C1 segment of cervical spinal cord (tissue), 14 donors: ENCODE results near the gene TMEM14C.

Experiments
- DNase-seq, 14 donors: peaks; one replicate each; lab custom pipeline; 2025; lab: John Stamatoyannopoulos, UW

Gene TMEM14C

DNA sequence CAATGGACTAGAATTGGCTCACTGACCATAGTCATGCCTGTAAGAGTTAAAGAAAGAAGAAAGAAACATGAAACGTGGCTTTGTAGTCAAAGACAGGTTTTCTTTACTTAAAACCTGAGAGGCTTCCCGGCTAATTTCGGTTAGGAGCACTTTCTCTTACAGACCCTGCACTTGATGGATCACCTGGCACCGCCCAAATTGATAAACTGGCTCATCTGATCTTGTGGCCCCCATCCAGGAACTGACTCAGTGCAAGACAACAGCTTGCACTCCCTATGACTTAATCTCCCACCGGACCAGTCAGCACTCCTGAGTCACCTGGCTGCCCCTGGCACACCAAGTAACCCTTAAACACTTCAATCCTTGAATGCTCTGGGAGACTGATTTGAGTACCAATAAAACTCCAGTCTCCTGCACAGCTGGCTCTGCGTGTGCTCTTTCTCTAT lies 37.0 kb downstream of the TMEM14C start:
- peak in 2 of 14 donors; percentile 6 to 12 for DNase-seq

DNA sequence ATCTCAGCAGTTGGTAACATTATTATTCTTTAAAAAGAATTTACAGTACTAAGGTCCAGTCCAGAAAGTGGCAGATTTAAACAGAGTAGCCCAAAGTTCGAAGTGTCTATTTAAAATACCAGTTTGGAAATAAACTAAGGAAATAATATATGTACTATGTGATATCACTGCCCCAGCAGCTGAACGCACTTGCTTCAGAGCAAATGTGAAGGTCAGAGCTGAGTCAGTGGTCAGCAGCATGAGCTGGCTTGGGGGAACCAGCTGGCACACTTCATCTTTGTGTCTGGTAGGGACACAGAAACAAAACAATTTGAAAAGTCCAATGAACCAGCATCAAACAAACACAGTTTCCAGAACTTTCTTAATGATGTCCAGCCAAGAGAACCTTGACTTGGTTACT lies 40.1 kb downstream of the TMEM14C start:
- DNase-seq, result peak in 1 of 14 donors; percentile 55

DNA sequence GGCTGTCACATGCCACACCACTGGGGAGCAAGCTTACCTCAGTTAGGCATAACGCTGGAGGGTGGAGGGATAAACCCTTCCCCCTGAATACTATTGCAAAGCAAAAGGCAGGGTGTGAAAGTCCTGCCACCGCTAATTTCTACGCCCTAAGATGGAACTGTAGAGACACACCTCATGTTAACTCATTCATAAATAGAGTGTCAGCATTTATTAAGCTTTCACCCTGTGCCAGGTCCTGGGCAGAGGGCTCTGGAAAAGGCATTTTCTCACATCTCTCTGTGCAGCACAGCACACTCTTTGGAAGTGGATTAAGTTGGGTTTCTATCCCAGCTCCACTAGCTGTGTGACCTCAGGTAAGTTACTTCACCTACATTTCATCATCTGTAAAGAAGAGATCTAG lies 46.5 kb downstream of the TMEM14C start:
- DNase-seq, result no peak

DNA sequence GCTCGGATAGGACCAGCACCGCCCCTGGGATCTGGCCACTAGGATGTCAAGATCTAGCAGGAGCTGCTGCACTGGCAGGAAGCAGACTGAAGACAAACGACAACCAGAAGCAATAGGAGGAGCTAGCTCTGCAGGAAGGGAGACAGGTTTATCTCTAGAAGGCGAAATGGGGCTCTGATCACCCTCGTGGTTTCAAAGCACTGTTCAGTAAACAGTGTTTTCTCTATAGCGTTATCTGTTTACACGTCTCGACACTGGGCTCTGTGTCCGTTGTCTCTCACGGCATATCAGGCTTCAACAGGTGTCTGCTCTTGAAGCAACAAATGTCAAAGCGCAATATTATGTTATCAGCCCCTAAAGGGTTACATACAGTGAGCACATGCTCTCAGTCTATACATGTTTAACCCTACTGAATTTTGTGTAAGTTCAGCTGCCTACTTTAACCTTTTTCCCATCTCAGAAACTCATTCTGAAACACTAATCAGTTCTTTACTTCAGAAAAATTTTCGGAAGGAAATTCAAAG lies 48.6 kb downstream of the TMEM14C start:
- DNase-seq, result no peak

DNA sequence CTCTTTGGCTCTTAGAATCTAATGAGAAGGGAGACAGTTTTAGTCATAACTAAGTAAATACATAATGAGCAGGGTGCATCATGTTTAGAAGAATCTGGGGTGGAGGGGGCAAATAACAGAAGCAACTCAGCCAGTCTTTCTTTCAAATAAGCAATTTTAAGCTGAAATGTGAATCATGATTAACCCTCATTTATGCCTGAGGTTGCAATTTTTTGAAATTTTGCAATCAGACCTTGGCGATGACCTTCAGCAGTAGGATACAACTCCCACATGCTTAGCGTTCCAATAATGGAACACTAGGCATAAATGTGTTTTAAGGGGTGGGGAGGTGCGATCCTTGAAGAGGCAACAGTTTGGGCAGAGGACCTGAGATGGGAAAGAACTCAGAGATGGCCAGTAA lies 55.4 kb downstream of the TMEM14C start:
- no peak for DNase-seq

DNA sequence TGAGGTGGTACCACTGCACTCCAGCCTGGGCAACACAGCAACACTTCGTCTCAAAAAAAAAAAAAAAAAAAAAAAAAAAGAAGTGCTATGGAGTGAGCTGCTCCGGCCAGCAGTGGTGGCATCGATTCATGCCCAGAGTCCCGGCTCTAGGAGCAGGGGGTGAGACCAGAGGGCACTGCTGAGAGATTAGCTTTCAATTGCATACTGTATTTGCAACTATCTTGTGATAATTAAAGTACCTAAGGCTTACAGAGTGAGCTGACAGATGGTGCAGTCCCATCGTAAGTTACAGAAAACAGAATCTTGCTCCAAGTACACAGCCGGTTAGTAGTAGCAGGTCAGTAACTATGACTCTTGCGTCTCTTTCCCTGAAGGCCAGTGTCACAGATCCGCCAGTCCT lies 56.2 kb downstream of the TMEM14C start:
- DNase-seq, result no peak
